GM13977 (cell line): ENCODE measurements around the gene UAP1.

Experiments
- DNase-seq: peaks from one replicate; pipeline ENCODE4 v3.0.0; 2012; ENCODE audit warnings: low spot score
- in situ Hi-C: fragments of 300-500 bp; cut with MboI; formaldehyde crosslinking; loops from one replicate; pipeline ENCODE4 v1.12.0; 2022; ENCODE audit warnings: low sequenced_read_pairs, low pct_unique_long_range_greater_than_20kb, mixed read lengths, inconsistent platforms; ENCODE audit not compliant: unreplicated experiment
- TF ChIP-seq, protein P1 (sequence below): IDR thresholded peaks from 2 replicates; pipeline ENCODE4 v1.5.1; 2012; ENCODE audit warnings: mild to moderate bottlenecking, control low read depth; ENCODE audit not compliant: insufficient read depth; ENCODE audit errors: extremely low read depth, missing control alignments

The UAP1 gene

DNA sequence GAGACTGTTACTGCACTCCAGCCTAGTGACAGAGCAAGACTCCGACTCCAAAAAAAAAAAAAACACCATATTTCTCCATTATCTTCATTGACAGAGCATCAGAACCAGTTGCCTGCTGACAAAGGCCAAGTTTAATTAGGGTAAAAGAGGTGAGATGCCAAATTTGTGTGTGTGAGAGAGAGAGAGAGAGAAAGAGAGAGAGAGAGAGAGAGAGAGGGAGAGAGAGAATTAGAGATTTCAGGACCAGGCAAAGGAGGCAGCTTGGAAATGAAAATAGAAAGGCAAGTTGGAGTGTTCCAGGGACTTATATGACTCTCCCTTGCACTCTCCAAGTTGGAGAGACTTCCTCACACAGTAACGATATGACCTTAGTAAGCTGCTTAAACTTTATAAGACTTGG, 24.3 kb upstream of the UAP1 start:
- DNase-seq: no peak
- TF ChIP-seq, protein P1, sequence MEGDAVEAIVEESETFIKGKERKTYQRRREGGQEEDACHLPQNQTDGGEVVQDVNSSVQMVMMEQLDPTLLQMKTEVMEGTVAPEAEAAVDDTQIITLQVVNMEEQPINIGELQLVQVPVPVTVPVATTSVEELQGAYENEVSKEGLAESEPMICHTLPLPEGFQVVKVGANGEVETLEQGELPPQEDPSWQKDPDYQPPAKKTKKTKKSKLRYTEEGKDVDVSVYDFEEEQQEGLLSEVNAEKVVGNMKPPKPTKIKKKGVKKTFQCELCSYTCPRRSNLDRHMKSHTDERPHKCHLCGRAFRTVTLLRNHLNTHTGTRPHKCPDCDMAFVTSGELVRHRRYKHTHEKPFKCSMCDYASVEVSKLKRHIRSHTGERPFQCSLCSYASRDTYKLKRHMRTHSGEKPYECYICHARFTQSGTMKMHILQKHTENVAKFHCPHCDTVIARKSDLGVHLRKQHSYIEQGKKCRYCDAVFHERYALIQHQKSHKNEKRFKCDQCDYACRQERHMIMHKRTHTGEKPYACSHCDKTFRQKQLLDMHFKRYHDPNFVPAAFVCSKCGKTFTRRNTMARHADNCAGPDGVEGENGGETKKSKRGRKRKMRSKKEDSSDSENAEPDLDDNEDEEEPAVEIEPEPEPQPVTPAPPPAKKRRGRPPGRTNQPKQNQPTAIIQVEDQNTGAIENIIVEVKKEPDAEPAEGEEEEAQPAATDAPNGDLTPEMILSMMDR: no peak
- in situ Hi-C loops: no loop called here

DNA sequence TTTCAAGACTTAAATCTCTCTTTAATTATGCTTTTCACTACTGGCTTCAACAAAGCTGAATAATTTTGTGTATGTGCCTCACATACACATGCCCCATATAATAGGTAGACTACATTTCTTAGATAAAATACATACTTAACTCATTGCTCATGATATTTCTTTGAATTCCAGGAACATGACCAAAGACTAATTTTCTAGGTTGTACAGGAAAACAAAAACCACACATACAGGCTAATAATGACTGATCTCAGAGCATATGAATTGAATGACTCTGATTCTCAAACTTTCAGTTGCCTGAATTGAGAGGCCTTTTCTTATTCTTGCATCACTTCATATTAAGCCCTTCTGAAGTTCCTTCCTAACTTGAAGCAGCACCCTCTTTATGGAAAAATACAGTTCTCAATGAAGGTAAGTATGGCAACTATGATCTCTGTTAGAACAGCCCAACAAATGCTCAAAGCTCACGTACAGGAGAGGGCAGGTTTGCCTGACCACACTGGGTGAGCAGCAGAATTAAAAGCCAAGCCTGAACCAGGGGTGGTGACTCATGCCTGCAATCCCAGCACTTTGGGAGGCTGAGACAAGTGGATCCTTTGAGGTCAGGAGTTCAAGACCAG, 22.6 kb upstream of the UAP1 start:
- TF ChIP-seq, protein P1: no peak
- DNase-seq: no peak
- in situ Hi-C loops: no loop called here

DNA sequence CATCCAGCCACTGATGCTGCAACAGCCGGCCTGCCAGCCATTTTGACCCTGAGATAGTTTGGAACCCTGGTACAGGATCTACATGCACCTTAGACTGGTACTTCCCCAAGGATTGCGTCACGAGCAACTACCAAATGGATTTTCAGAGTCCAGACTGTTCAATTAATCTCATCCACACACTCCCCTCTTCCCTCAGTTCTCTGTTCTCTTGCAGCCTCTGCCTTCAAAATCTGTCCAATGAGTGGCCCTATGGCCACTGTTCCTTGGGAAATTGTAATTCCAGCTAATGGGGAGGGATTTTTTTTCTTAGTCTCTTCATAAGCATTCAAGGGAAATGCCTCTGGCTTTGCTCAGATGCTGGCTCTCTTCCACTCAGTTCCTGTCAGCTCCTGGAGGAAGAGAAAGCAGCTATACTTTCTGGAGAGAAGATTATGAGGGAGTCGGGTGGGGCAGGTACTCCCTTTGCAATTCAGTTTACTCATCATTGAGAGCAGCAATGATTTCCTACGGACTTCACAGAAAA, 19.8 kb upstream of the UAP1 start:
- in situ Hi-C loops: no loop called here
- no peak for DNase-seq
- TF ChIP-seq, protein P1: no peak

DNA sequence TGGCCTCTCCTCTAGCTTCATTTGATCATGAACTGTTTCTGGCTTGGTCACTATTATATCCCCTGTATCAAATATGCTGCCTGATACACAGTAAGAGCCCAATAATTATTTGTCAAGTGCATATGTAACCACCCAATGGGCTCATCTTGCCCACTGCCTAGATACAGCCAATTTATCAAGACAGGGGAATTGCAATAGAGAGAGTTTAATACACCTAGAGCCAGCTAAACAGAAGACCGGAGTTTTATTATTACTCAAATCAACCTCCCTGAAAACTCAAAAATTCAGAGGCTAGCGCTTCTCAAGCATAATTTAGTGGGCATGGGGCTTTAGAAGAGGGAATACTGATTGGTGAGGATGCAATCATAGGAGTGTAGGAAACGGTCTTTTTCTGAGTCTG, 18.3 kb upstream of the UAP1 start:
- in situ Hi-C loops: no loop called here
- TF ChIP-seq, protein P1: no peak

DNA sequence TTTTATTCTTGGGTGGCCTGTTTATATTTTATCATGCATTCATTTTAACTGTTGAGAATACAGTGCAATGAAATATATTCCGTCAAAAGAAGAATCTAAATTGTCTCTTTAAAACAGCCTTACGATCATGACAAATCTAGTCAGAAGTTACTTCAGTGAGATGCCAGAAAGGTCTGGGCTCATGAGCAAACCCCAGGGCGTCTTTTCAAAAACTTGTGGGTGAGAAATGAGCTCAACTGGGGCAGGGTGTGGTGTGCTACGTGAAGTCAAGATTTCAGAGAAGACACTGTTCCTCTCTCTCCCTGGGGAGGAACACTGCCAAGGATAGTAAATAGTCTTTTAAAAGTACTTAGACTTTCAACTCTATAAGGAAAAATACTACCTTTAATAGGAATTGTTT, 13.4 kb upstream of the UAP1 start:
- in situ Hi-C loops: no loop called here
- TF ChIP-seq, protein P1: no peak
- DNase-seq: no peak

More for the DNA sequence above, 18.3 kb upstream of the UAP1 start:
- DNase-seq: no peak

DNA sequence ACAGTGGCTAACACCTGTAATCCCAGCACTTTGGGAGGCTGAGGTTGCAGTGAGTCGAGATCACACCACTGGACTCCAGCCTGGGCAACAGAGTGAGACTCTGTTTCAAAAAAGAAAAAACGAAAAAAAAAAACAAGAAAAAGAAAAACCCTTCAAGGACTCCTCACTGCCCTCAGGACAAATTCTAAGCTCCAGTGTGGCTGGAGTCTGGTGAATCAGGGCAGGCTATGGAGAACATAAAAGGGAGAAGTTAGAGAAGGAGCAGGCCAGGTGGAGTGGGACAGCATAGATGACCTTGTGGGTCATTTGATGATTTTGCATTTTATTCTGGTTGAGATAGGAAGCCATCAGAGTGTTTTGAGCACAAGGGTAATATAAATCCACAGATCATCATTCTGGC, 12.5 kb upstream of the UAP1 start:
- TF ChIP-seq, protein P1: no peak
- DNase-seq: no peak
- in situ Hi-C loops: no loop called here

DNA sequence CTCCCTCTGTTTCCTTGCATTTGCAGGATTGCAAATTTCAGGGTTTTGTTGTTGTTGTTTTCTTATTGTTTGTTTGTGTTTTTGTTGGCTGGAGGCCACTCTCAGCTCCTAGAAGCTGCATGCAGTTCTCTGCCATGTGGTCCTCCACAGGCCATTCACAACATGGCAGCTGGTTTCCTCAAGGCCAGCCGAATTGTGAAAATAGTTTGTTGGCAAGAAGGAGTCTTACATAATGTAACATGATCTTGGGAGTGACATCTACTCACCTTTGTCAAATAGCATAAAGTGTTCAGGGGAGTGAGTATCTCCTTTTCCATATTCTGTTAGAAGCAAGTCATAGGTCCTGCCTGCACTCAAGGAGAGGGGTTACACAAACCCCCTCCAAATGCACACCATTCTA, 10.6 kb upstream of the UAP1 start:
- in situ Hi-C loops: no loop called here
- no peak for DNase-seq
- TF ChIP-seq, protein P1: no peak
